ENCODE measurements around the gene KCTD1. TPM values are rescaled to one million over a fixed set of nuclear protein-coding genes. Genes with fewer than 3 reads are reported as not detected.

The KCTD1 gene
- total RNA-seq, 1 donor from 2014 or later, result 5.2 TPM

DNA sequence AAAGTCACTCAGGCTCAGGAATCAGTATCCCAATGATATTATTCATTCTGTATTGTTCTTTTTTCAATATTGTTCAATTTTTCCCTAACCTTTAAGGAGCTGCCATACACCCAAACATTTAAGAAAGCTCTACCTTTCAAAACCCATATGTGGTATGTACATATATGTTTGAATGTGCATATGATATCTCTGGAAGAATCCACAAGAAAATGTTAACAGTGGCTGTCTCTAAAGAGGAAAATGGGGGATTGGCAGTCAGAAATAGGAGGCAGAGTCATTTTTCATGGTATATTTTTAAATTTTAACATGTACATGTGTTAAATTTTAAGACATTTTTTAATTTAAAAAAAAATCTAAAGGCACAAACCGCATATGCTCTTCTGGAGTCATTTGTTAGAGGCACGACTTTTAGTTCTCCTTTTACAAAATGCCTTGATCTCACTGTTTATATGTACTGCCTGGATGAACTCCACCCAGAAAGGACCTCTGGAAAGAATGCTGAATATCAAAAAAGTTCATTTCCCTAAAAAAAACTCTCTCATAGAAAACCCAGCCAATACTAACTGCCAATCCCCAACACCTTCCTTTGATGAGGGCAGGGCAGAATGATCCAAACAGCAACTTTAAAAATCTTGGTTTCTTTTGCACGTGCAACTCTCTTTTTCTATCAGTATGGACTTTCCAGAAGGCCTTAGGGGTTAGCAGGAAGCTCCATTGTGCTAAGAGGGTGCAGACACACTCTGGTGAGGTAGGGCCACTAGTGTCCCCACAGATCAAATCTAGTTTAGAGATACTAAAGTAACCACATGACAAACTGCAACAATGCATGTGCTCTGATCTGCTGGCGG lies 23.6 kb downstream of the KCTD1 start:
- intact Hi-C loops (cut with micrococcal nuclease), result no loop called here

DNA sequence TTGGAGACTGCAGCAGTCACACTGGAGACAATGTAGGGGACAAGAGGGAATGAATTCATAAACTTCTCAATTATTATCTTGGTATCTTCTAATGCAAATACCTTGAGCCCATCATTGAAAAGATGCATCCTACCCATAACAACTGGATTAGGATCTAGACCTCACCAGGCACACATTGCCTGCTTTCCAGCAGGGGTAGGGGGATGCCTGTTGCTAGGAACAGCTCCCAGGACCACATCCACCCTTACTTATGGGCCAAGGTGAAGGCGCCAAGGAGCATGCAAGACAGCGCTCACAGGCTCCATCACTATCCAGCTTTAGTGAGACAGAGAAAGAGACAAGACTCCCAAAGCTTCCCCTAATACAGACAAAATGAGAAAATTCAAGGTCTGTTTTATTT lies 24.4 kb downstream of the KCTD1 start:
- intact Hi-C loops (cut with micrococcal nuclease), result no loop called here

DNA sequence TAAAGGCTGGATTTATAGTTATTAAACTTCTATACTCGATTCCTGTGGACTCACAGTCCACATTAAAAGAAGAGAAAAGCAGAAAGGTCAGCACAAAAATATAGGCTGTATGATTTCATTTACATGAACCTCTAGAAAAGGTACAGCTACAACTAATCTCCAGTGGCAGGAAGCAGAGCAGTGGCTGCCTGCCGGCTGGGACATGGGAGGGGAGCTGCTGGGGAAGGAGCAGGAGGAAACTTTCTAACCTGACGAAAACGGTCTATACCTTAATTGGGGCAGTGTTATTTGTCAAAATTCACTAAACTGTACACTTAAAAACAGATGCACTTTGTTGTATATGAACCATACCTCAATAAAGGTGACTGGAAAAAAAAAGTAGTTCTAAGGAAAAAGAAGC lies 26.7 kb downstream of the KCTD1 start:
- intact Hi-C loops (cut with micrococcal nuclease), result no loop called here

DNA sequence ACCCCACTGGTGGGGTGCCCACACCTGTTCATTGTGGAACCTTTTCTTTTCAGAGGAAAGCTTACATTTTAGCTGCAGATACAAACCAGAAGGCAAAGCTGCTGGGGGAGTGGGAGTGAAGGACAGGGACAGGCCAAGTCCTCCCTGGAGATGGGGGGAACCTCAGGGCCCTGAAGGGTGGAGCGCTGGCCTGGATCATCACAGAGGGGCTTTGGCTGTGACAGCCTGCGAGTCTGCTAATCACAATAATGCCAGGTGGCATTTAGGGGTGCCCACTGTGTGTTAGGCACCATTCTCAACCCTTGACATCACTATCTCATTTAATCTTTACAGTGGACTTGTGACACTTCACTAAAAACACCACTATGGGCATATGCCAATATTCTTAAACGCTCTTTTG lies 27.4 kb downstream of the KCTD1 start:
- intact Hi-C loops (cut with micrococcal nuclease), result no loop called here

DNA sequence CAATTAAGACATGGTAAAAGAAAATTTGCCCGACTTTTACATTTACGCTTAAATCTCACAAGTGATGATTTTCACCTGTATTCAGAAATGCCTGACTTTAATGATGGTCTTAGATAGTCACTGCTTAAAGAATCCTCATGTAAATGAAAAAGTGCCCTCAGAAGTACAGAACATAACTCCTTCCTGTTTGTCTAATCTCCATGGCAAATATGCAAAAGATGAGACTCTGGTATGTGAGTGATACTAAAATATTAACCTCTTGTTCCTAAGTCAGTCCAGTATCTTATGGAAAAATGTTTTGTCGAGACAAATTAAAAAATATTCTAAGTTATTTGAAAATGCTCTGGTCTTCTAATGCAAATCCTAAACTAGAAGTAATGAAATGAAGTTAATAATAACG lies 29.2 kb downstream of the KCTD1 start:
- intact Hi-C loops (cut with micrococcal nuclease), result no loop called here

DNA sequence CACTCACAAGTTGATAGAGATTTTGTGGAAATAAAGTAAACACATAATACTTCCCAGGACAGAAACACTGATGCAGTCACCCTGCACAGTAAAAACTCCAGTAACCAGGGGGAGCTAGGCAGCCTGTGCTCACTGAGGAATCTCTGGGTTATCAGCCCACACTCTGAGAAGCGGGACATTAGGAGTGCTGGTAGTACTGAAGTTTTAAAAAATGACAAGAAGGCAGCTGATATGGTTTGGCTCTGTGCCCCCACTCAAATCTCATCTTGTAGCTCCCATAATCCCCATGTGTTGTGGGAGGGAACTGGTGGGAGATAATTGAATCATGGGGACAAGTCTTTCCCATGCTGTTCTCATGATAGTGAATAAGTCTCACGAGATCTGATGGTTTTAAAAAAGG lies 31.4 kb downstream of the KCTD1 start:
- intact Hi-C loops (cut with micrococcal nuclease), result no loop called here

DNA sequence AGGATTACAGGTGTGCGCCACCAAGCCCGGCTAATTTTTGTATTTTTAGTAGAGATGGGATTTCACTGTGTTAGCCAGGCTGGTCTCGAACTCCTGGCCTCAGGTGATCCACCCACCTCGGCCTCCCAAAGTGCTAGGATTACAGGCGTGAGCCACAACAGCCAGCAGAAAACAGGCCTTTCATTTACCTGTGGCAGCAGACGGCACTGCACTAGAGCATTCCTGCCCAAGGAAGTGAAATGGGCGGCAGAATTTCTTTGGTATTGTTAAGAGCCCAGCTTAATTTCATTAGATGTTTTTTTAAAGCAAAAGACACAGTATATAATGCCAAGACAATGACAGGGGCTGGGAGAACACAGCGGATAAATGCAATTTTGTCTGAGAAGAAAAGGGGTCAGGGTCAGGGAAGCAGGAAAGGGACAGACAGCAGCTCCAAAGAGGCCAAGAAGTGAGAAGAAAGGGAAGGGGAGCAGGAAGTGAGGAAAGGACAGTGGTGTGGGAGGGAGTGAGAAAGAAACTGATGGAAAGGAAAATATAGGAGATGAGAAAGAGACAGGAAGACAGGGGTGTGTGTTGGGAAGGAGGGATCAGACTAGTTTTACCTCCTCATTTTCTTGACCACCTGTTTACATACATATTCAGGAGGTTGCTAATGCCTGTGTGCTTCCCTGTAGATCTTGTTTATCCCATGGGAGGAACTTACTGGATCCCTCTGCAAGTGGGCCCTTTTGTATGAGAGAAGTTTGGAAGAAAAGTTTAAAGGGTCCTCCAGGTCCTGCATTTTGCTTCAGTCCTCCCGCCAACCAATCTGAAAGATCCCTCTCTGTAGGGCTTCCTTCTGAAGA lies 32.5 kb downstream of the KCTD1 start:
- intact Hi-C loops (cut with micrococcal nuclease), result no loop called here

DNA sequence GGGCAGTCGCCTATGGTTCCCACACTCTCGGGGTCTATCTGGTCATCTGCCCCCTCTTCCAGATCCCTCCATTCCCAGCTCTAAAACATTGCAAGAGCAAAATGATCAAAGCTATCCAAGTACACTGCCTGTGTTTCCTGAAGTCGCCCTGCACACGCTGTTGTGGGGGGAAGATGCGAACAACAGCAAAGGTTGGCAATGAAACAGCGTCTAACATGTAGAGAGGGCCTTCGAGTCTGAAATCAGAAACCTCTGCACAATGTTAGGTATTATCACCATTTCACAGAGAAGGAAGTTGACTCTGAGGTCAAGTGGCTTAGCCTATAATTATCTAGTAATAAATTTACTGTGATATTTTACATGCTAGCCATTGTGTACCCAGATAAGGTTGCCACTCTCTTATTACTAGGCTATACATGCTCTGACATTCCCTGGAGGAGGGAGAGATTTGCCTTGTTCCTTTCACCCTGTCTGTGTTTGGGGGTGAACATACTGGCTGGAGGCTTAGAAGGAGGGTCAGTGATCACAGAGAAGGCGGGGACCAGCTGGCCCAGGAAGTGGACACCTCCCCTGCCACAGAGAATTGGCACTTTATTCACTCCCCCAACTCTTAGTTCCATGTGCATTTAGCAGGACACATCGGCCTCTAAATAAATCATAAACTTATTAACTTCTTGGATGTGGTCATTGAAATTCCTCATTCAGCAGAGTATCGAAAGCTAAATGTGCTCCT lies 36.8 kb downstream of the KCTD1 start:
- intact Hi-C loops (cut with micrococcal nuclease), result no loop called here

DNA sequence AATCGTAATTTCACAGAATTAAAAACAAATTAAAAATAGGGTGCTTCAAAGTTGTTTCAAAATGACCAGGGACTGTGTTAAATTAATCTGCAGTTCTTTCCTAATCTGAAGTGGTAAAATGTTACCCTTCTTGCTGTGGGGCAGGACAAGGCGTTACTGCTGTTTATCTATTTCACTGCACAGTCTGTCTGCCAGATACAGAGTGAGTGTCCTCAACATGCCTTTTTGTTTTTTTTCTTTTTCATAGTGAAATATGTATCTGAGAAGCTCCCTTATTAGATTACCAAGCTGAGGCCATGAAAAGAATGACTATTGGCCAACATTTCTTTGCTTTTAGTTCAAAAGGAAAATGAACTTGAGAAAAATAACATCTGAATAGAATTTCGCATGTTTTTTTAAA lies 38.0 kb downstream of the KCTD1 start:
- intact Hi-C loops (cut with micrococcal nuclease), result no loop called here

DNA sequence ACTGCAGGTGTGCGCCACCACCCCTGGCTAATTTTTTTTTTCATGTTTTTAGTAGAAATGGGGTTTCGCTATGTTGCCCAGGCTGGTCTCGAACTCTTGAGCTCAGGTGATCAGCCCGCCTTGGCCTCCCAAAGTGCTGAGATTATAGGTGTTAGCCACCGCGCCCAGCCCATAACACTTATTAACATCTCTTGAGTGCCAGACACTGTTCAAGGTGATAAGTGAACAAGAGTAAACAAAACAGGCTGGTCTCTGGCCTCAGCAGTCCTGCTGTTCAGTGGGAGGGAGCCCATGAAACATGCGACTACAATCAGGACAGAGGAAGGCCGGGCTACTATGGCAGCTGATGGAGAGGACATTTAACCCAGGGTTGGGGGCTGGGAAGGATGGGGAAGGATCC lies 42.3 kb downstream of the KCTD1 start:
- intact Hi-C loops (cut with micrococcal nuclease), result no loop called here

DNA sequence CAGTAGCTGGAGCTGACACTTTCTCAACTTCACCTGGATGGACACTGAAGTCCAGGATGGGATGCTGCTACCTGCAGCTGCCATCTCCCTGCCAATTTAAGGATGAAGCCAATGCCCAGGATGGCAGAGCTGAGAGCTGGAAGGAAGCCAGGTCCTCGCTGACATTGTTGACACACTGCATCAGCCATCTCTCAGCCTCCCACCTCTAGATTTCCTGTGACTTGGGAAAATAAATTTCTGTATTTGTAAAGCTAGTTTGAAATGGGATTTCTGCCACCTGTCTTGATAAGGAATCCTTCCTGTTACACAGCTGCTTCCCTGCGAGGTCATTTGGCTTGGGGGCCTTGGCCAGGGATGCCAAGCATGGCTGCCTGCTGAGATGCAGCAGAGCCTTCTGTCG lies 43.5 kb downstream of the KCTD1 start:
- intact Hi-C loops (cut with micrococcal nuclease), result no loop called here

DNA sequence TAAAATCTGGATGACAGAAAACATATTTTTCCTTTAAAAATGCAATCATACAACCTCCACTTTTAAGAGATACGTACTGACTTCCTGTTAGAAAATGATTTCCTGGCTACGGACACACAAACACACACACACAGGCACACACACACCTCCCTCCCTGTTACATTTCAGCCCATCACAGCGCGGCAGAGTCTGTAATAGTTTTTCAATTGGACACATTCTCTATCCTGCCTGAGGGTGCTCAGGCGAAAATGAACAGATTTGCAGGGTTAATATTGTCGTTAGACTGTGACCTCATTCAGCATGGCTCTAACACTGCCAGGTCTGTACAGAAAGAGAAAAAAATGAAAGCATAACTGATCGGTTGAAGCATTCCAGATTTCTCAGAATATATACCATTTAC lies 45.0 kb downstream of the KCTD1 start:
- intact Hi-C loops (cut with micrococcal nuclease), result no loop called here

DNA sequence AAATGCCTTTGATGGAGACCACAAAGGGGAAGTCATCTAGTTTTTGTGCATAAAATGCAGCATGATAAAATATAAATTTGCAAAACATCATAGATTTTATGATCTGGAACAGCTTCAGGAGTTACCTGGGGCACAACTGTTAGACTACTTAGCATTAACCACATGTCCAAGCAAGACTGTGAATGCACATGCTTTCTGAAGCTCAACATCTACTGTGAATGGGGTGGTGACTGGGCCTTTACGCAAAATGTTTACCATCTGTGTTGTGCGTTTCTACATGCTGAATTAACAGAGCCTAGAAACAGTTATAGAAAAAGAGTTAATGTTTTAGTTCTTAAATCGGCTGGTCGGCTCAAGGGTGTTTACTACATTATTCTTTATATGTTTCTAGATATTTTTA lies 45.5 kb downstream of the KCTD1 start:
- intact Hi-C loops (cut with micrococcal nuclease), result no loop called here

DNA sequence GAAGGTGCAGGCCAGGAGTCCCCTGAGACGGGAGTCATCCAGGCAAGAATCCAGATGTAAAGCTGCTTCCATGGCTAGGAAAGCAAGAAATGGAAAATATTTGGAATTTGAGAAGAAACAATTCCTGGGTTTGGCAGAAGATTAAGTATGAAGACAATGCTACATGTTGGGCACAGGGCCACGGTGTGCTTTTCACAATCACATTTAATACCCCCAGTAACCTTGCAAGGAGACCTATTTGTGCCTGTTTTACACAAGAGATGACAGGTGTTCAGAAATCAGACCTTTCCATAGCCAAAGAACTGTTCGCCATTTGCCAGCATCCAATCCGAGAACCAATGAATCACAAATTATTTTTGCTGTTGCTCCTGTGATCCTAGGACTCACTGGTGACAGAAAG lies 50.5 kb downstream of the KCTD1 start:
- intact Hi-C loops (cut with micrococcal nuclease), result no loop called here

DNA sequence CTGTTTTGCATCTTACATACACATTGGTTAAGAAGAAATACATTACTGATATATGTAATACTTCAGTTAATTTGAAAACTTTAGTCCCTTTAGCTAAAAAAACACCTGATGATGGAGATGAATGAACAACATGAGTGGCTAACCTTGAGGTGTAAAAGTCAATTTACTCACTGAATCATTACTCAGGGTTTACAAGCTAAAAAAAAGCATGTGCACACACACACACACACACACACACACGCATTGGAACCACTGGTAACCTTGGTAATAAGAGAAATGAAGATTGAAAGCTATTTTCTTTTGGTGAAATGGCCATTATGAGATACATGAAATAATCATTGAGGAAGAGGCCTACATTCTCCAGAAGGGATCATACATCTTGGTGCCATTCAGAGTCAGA lies 51.8 kb downstream of the KCTD1 start:
- intact Hi-C loops (cut with micrococcal nuclease), result no loop called here

DNA sequence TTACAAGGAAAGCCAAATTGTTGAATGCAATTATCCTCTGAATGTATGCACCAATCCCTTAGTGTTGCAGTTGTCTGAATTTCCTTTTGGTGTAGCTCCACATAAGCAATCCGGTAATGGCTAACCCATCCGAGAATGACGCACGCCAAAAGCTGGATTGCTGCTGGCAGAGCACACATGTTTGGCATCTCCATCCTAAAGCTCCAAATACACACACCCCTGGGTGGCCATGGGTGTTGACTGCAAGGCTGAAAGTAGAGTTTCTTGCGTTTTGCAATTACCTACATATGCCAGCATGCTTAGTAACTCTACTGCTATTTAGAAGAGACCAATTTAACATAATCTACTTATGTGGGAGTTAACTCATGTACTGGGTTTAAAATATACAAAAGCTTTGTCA lies 53.1 kb downstream of the KCTD1 start:
- intact Hi-C loops (cut with micrococcal nuclease), result no loop called here

DNA sequence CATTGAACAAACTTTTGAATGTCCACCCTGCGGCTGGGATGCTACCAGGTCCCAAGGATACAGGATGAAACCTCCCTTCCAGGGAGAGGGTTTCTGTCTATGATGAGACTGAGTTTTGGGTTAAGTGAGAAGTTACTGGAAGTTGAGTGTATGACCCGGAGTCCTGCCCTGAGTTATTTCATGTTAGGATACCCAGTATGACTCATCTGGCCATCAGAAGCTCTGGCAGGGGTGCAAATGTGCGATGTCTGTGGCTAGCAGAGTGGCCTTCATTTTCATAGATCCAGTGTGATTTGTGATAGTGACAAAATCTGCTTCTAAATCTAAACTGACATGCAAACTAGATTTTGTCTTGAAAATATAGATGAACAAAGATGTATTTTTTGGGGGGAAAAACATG lies 55.3 kb downstream of the KCTD1 start:
- intact Hi-C loops (cut with micrococcal nuclease), result no loop called here

DNA sequence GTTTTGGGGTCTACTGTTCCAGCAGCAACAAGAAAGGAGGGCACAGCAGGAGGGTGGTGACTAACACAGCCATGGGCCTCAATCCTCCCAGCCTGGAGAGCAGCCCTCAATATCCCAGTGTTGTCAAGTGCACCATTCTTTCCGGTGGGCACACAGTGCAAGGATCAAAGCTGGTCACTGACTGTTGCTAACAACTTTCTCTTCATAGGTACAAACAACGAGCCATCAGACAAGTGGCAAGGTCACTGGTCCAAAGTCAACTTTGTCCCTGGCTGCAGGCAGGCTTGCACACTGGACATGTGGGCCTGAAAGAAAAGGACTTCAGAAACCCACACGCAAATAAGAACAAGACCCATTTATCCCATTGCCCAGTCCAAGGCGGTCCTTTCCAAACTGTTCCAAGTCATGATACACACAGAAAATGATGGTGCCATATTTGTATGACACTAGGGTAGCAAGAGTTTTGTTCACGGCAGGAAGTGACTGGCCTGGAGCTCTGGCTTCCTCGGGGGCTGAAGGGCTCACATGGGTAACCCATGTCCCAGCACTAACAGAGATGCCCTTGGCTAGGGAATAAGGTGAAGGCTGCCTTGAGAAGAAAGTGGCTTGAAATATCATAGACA lies 57.0 kb downstream of the KCTD1 start:
- intact Hi-C loops (cut with micrococcal nuclease), result no loop called here

DNA sequence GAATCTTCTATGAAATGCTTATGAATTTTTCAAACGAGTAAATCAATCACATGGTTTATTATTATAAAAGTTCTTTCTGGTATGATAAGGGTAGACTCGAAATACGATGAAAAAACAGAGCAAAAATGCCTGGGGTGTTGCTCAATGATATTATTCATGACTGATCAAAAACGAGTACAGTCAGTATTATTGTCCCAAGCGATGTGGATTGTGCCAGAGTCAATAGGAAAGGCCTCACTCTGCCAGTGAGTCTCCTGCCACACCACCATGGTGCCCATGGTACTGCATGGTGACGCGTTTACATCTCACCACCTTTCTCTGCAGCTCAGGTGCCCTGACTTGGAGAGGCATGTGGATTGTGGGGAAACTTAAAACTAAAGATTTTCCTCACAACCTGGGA lies 58.5 kb downstream of the KCTD1 start:
- intact Hi-C loops (cut with micrococcal nuclease), result loop anchor here (5.0 kb wide), 1 partner anchor 63 kb away; no protein-coding TSS in a partner anchor

DNA sequence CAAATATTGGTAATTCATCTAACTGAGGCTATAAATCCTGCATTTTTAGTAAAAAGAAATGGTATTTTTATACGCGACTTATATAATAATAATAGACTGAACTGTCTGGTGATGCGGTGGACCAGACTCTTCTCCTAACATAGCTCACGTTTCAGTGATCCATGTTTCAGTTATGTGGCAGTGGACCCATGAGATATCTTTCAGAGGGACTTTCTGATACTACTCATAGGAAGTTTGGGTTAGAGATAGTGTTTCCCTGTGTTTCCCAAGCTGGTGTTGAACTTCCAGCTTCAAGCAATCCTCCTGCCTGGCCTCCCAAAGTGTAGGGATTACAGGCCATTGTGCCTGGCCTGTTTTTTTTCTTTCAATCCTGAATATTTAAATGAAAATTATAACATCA lies 59.2 kb downstream of the KCTD1 start:
- intact Hi-C loops (cut with micrococcal nuclease), result loop anchor here (5.0 kb wide), 1 partner anchor 62 kb away; no protein-coding TSS in a partner anchor

DNA sequence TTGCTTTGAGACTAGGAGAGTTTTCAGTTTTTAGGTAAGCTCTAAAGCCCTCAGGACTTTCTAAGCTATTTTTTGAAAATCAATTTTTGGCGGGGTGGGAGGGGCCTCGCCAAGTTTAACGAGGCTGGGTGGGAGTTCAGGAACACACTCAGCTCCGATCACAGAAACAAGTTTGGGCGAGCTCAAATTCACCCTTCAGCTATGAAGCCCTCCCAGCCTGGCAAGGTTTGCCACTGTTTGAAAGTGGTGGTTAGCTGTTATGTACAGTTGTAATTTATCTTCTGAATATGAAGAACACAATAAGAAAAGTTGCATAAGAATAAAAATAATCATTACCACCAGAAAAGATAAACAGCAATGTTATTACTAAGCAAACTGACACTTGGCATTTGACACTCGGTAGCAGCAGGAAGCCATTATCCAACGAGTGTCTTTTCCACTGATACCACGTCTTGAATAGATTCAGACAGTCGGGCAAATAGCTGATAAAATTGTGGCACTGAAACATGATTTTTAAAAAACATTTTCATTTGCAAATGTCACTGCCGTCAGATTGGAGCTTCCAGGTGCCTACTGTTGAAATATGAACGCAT lies 59.8 kb downstream of the KCTD1 start:
- intact Hi-C loops (cut with micrococcal nuclease), result loop anchor here (5.0 kb wide), 1 partner anchor 61 kb away; no protein-coding TSS in a partner anchor
